Activated CD4-positive, alpha-beta memory T cell treated with anti-CD3 and anti-CD28 coated beads for 36 hours (primary cell): ENCODE data around the gene GPRC6A. TPM values are rescaled to one million over a fixed set of nuclear protein-coding genes. Genes with fewer than 3 reads are reported as not detected.

ENCODE experiments used
- total RNA-seq, 2 experiments: library from RNA; stranded (reverse); gene quantifications; one replicate each; pipeline ENCODE4 v1.2.3, GENCODE V29; 2021

Gene GPRC6A
- total RNA-seq, 2 experiments from 2014 or later, result not detected

Other genes starting within 250 kb of the GPRC6A start
- not detected for gene RSPH4A, start 212.6 kb downstream of the GPRC6A start, total RNA-seq
- gene ZUP1, start 160.3 kb downstream of the GPRC6A start, total RNA-seq, result 10 to 100 TPM; 22.4 to 24.7 TPM
- 10 to 100 TPM in 1 of 2 experiments, 1 to 10 TPM in 1; 10.0 to 10.2 TPM for gene KPNA5, start 147.9 kb downstream of the GPRC6A start, total RNA-seq
- gene FAM162B, start 63.4 kb downstream of the GPRC6A start, total RNA-seq, result not detected
- not detected for gene RFX6, start 48.2 kb upstream of the GPRC6A start, total RNA-seq